Measurements from ENCODE around the gene CENPW. TPM values are rescaled to one million over a fixed set of nuclear protein-coding genes. Genes with fewer than 3 reads are reported as not detected.
A peak's percentile ranks its signal among the peaks of the same experiment; 100 is the strongest.

The CENPW gene
- polyA plus RNA-seq, 4 donors = 26.5 to 42.1 (median 29.4) TPM

- no peak for DNase-seq (ENCODE audit: low read depth in 4 of 4, low spot score in 3 of 4)
Observed at GRCh38 chr6:126372626-126373025, 32.7 kb downstream of the CENPW start.

GRCh38 chr6:126373344-126373743 lies 33.4 kb downstream of the CENPW start:
- no peak for DNase-seq (ENCODE audit: low read depth in 4 of 4, low spot score in 3 of 4)

GRCh38 chr6:126374372-126374771 lies 34.5 kb downstream of the CENPW start:
- DNase-seq (ENCODE audit: low read depth in 4 of 4, low spot score in 3 of 4) = no peak

- no peak for DNase-seq (ENCODE audit: low read depth in 4 of 4, low spot score in 3 of 4)
Observed at GRCh38 chr6:126376682-126377081, 36.8 kb downstream of the CENPW start.

- no peak for DNase-seq (ENCODE audit: low read depth in 4 of 4, low spot score in 3 of 4)
Observed at GRCh38 chr6:126377594-126378153, 37.8 kb downstream of the CENPW start.

- no peak for DNase-seq (ENCODE audit: low read depth in 4 of 4, low spot score in 3 of 4)
Observed at GRCh38 chr6:126380072-126380583, 40.2 kb downstream of the CENPW start.

- no peak for DNase-seq (ENCODE audit: low read depth in 4 of 4, low spot score in 3 of 4)
Observed at GRCh38 chr6:126381498-126381897, 41.6 kb downstream of the CENPW start.

GRCh38 chr6:126383203-126383602 lies 43.3 kb downstream of the CENPW start:
- no peak for DNase-seq (ENCODE audit: low read depth in 4 of 4, low spot score in 3 of 4)

- no peak for DNase-seq (ENCODE audit: low read depth in 4 of 4, low spot score in 3 of 4)
Observed at GRCh38 chr6:126385536-126385935, 45.6 kb downstream of the CENPW start.

- DNase-seq (ENCODE audit: low read depth in 4 of 4, low spot score in 3 of 4) = peak in 1 of 4 donors; percentile 16
Observed at GRCh38 chr6:126388104-126388598, 48.2 kb downstream of the CENPW start.

GRCh38 chr6:126396131-126396530 lies 56.2 kb downstream of the CENPW start:
- no peak for DNase-seq (ENCODE audit: low read depth in 4 of 4, low spot score in 3 of 4)

Data from left renal pelvis (tissue), 4 donors.